ENCODE results near the gene S100A6.

GRCh38 chr1:153515504-153516394 is 20.0 kb downstream of the S100A6 start:
- TF ChIP-seq USF1 (CRISPR knock-in tag; IDR thresholded peaks at IDR 0.05) (no peak), CTCF (IDR thresholded peaks at IDR 0.05) (no peak), SP1 (CRISPR knock-in tag; conservative IDR thresholded peaks at IDR 0.05) (no peak), MAX (CRISPR knock-in tag; IDR thresholded peaks at IDR 0.05) (no peak), ZNF121 (CRISPR knock-in tag; IDR thresholded peaks at IDR 0.05) (no peak), SMAD3 (CRISPR knock-in tag; IDR thresholded peaks at IDR 0.05; ENCODE audit: borderline replicate concordance) (no peak)
